CD8-positive, alpha-beta memory T cell (primary cell): Measurements from ENCODE around the gene SSNA1. TPM values are rescaled to one million over a fixed set of nuclear protein-coding genes. Genes with fewer than 3 reads are reported as not detected.

Source experiments
- CTCF ChIA-PET: fragments of 350-600 bp; sonication (Branson Sonifier 250); formaldehyde crosslinking; loops from one replicate; lab custom pipeline; 2021; ENCODE audit warnings: antibody characterized with exemption; lab: Charles Lee
- POLR2A ChIA-PET: fragments of 350-600 bp; sonication (Branson Sonifier 250); formaldehyde crosslinking; loops from one replicate; lab custom pipeline; 2021; ENCODE audit warnings: antibody characterized with exemption; lab: Charles Lee
- DNase-seq, 5 donors: peaks; one replicate each; pipeline versions ENCODE4 v3.0.0 to v3.0.0-alpha.2; 2020 to 2022; ENCODE audit warnings: mixed read lengths in 1 of 5
- H3K27ac ChIP-seq: one replicate; pipeline ENCODE4 v1.7.0; 2013; ENCODE audit warnings: low read depth, mild to moderate bottlenecking, low read length, moderate library complexity
- H3K27me3 ChIP-seq: 2 replicates; pipeline ENCODE4 v1.7.0; 2013; ENCODE audit warnings: low read length, mild to moderate bottlenecking; ENCODE audit not compliant: insufficient read depth, poor library complexity, severe bottlenecking
- H3K36me3 ChIP-seq: 2 replicates; pipeline ENCODE4 v1.7.0; 2013; ENCODE audit warnings: mild to moderate bottlenecking, low read length, moderate library complexity; ENCODE audit not compliant: insufficient read depth
- H3K4me1 ChIP-seq: 2 replicates; pipeline ENCODE4 v1.7.0; 2013; ENCODE audit warnings: mild to moderate bottlenecking, low read length, moderate library complexity; ENCODE audit not compliant: insufficient read depth
- H3K4me3 ChIP-seq: 2 replicates; pipeline ENCODE4 v1.7.0; 2013; ENCODE audit warnings: mild to moderate bottlenecking, low read length
- H3K9me3 ChIP-seq: 2 replicates; pipeline ENCODE4 v1.7.0; 2013; ENCODE audit warnings: mild to moderate bottlenecking, low read length
- H3K27ac Mint-ChIP-seq, 8 donors: one replicate each; pipeline ENCODE4 v1.8.0; 2020 to 2021; ENCODE audit warnings: mixed read lengths in 8 of 8, mild to moderate bottlenecking in 6 of 8, inconsistent platforms in 3 of 8, moderate library complexity in 3 of 8
- H3K27me3 Mint-ChIP-seq, 2 donors: one replicate each; pipeline ENCODE4 v1.8.0; 2020 to 2021; ENCODE audit warnings: mixed read lengths in 2 of 2, mild to moderate bottlenecking in 1 of 2, moderate library complexity in 1 of 2
- H3K36me3 Mint-ChIP-seq, 3 donors: one replicate each; pipeline ENCODE4 v1.8.0; 2020 to 2021; ENCODE audit warnings: mixed read lengths in 3 of 3, inconsistent platforms in 1 of 3, mild to moderate bottlenecking in 1 of 3
- H3K4me1 Mint-ChIP-seq, 3 donors: one replicate each; pipeline ENCODE4 v1.8.0; 2020 to 2021; ENCODE audit warnings: mixed read lengths in 3 of 3, inconsistent platforms in 1 of 3, mild to moderate bottlenecking in 1 of 3
- H3K4me3 Mint-ChIP-seq, 7 donors: one replicate each; pipeline ENCODE4 v1.8.0; 2020 to 2021; ENCODE audit warnings: mixed read lengths in 7 of 7, mild to moderate bottlenecking in 6 of 7, moderate library complexity in 4 of 7, inconsistent platforms in 2 of 7
- H3K9me3 Mint-ChIP-seq, 5 donors: one replicate each; pipeline ENCODE4 v1.8.0; 2020 to 2022; ENCODE audit warnings: mixed read lengths in 5 of 5, mild to moderate bottlenecking in 3 of 5, moderate library complexity in 2 of 5, inconsistent platforms in 1 of 5
- polyA plus RNA-seq: library from polyadenylated mRNA; unstranded; fragments of 300-500 nt; fragmentation: Illumina TruSeq; gene quantifications from one replicate; pipeline ENCODE4 v1.2.3, GENCODE V29; 2021
- total RNA-seq, 2 experiments: library from RNA; stranded (reverse); gene quantifications; one replicate each; pipeline ENCODE4 v1.2.3, GENCODE V29; 2021

Gene SSNA1
- total and polyA plus RNA-seq, 3 experiments from 2014 or later = 114 to 138 (median 118) TPM

- H3K9me3 Mint-ChIP-seq = no peaks in the 10 kb centered on the region
- ChIA-PET POLR2A (interaction anchor here (1.4 kb wide), 1 partner anchor 63 kb away, joined by 9 read pairs; no protein-coding TSS in a partner anchor), CTCF (interaction anchor here (1.0 to 2.0 kb wide), 3 partner anchors 27 to 360 kb away, joined by 3 to 5 read pairs (median 3); partner anchors contain the start of gene MRPL41)
- Histone ChIP-seq H3K27ac (no peak overlapping the region), H3K4me1 (peaks cover 17% of the 10 kb centered on the region), H3K36me3 (peaks cover 4% of the 10 kb centered on the region), H3K4me3 (no peak overlapping the region), H3K9me3 (no peaks in the 10 kb centered on the region), H3K27me3 (no peaks in the 10 kb centered on the region)
- H3K4me1 Mint-ChIP-seq = peaks cover 14 to 28% (median 14%) of the 10 kb centered on the region in 3 donors
- H3K36me3 Mint-ChIP-seq = peaks cover 0 to 26% (median 2%) of the 10 kb centered on the region in 3 donors
- no peak for DNase-seq
- no peaks in the 10 kb centered on the region for H3K27me3 Mint-ChIP-seq
- H3K27ac Mint-ChIP-seq = no peak overlapping the region
- H3K4me3 Mint-ChIP-seq = peak overlapping the region in 1 of 7 donors; percentile 24
Observed at GRCh38 chr9:137192448-137192780, 3.9 kb downstream of the SSNA1 start.

GRCh38 chr9:137192859-137193258 lies 4.4 kb downstream of the SSNA1 start:
- Histone ChIP-seq H3K9me3 (no peaks in the 10 kb centered on the region), H3K36me3 (peaks cover 4% of the 10 kb centered on the region), H3K4me3 (no peak overlapping the region), H3K27ac (no peak overlapping the region), H3K27me3 (no peaks in the 10 kb centered on the region), H3K4me1 (peaks cover 13% of the 10 kb centered on the region)
- Mint-ChIP-seq H3K4me1 (peaks cover 10 to 24% (median 10%) of the 10 kb centered on the region in 3 donors), H3K36me3 (peaks cover 0 to 22% (median 0%) of the 10 kb centered on the region in 3 donors), H3K9me3 (no peaks in the 10 kb centered on the region), H3K4me3 (peak overlapping the region in 1 of 7 donors; percentile 24), H3K27me3 (no peaks in the 10 kb centered on the region), H3K27ac (no peak overlapping the region)
- CTCF ChIA-PET = interaction anchor here (1.0 to 2.0 kb wide), 2 partner anchors 97 to 359 kb away, joined by 3 to 5 read pairs; partner anchors contain the start of gene MRPL41
- POLR2A ChIA-PET = interaction anchor here (1.4 kb wide), 1 partner anchor 63 kb away, joined by 9 read pairs; no protein-coding TSS in a partner anchor
- no peak for DNase-seq

DNA sequence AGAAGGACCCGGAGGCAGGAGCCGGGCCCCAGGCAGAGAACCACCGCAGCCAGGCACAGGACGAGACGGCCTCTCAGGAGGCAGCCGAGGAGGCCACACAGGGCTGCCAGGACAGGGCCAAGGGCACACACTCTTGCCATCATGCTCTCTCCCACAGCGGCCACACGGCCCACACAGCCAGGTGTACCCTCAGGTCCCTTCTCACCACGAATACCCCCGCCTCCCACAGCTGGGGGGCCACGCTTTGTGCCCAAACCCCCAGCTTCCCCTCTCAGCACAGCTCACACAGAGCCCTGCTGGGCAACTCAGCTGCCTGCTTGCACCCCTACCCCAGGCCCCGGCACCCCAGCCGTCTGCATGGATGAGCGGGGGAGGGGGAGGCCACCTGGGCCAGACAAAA lies 5.3 kb downstream of the SSNA1 start:
- ChIA-PET CTCF (interaction anchor here (1.5 kb wide), 1 partner anchor 43 kb away, joined by 4 read pairs; no protein-coding TSS in a partner anchor), POLR2A (no interaction called here)
- no peaks in the 10 kb centered on the region for H3K9me3 Mint-ChIP-seq

GRCh38 chr9:137194388-137194787 lies 5.9 kb downstream of the SSNA1 start:
- Mint-ChIP-seq H3K36me3 (peaks cover 0 to 11% (median 0%) of the 10 kb centered on the region in 3 donors), H3K4me1 (peaks cover 4 to 13% (median 4%) of the 10 kb centered on the region in 3 donors), H3K27me3 (no peaks in the 10 kb centered on the region), H3K4me3 (no peak overlapping the region), H3K9me3 (no peaks in the 10 kb centered on the region), H3K27ac (no peak overlapping the region)
- ChIA-PET CTCF (interaction anchor here (0.8 to 1.5 kb wide), 3 partner anchors 22 to 42 kb away, joined by 3 to 4 read pairs (median 3); no protein-coding TSS in a partner anchor), POLR2A (no interaction called here)
- no peaks in the 10 kb centered on the region for H3K9me3 ChIP-seq
- H3K4me3 ChIP-seq = no peak overlapping the region
- H3K27me3 ChIP-seq = no peaks in the 10 kb centered on the region
- peaks cover 4% of the 10 kb centered on the region for H3K36me3 ChIP-seq
- no peak for DNase-seq
- no peak overlapping the region for H3K27ac ChIP-seq
- peaks cover 8% of the 10 kb centered on the region for H3K4me1 ChIP-seq

More for the DNA sequence above, 5.3 kb downstream of the SSNA1 start:
- Histone ChIP-seq H3K36me3 (peaks cover 4% of the 10 kb centered on the region), H3K27ac (no peak overlapping the region), H3K4me1 (peaks cover 12% of the 10 kb centered on the region), H3K27me3 (no peaks in the 10 kb centered on the region), H3K4me3 (no peak overlapping the region), H3K9me3 (no peaks in the 10 kb centered on the region)
- Mint-ChIP-seq H3K36me3 (peaks cover 0 to 16% (median 0%) of the 10 kb centered on the region in 3 donors), H3K27me3 (no peaks in the 10 kb centered on the region), H3K27ac (no peak overlapping the region), H3K4me3 (peak overlapping the region in 1 of 7 donors; percentile 50), H3K4me1 (peaks cover 9 to 19% (median 10%) of the 10 kb centered on the region in 3 donors)
- no peak for DNase-seq

DNA sequence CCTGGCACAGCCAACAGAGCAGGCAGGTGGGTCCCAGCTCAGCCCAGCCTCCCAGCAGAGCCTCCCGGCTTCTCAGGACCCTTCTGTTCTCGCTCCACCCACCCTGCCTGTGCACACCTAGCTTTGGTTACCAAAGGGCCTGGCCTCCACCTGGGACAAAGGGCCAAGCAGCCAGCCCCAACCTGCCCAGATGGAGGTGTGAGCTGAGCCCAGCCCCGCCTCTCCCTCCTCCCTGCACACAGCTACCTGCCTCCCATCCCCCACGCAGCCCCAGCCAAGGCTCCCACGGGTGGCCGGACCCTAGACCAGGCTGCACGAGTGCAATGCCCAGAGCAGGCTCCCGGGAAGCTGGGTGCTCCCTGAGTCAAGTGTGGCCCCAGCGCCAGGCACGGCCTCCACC lies 6.4 kb downstream of the SSNA1 start:
- DNase-seq = no peak
- H3K36me3 Mint-ChIP-seq = peaks cover 0 to 8% (median 0%) of the 10 kb centered on the region in 3 donors
- Histone ChIP-seq H3K9me3 (no peaks in the 10 kb centered on the region), H3K4me3 (no peak overlapping the region), H3K36me3 (peaks cover 4% of the 10 kb centered on the region), H3K27ac (no peak overlapping the region), H3K27me3 (no peaks in the 10 kb centered on the region), H3K4me1 (peaks cover 7% of the 10 kb centered on the region)
- no peak overlapping the region for H3K4me3 Mint-ChIP-seq
- H3K9me3 Mint-ChIP-seq = no peaks in the 10 kb centered on the region
- ChIA-PET POLR2A (no interaction called here), CTCF (interaction anchor here (0.8 to 1.5 kb wide), 4 partner anchors 22 to 99 kb away, joined by 3 to 4 read pairs (median 3); no protein-coding TSS in a partner anchor)
- no peaks in the 10 kb centered on the region for H3K27me3 Mint-ChIP-seq
- peaks cover 0 to 12% (median 3%) of the 10 kb centered on the region in 3 donors for H3K4me1 Mint-ChIP-seq
- no peak overlapping the region for H3K27ac Mint-ChIP-seq

- Histone ChIP-seq H3K27me3 (no peaks in the 10 kb centered on the region), H3K27ac (no peak overlapping the region), H3K4me3 (no peak overlapping the region), H3K4me1 (peaks cover 5% of the 10 kb centered on the region), H3K9me3 (no peaks in the 10 kb centered on the region), H3K36me3 (peaks cover 2% of the 10 kb centered on the region)
- H3K4me1 Mint-ChIP-seq = peaks cover 0 to 9% (median 3%) of the 10 kb centered on the region in 3 donors
- no peaks in the 10 kb centered on the region for H3K9me3 Mint-ChIP-seq
- peaks cover 0 to 5% (median 0%) of the 10 kb centered on the region in 3 donors for H3K36me3 Mint-ChIP-seq
- POLR2A ChIA-PET = no interaction called here
- H3K27ac Mint-ChIP-seq = no peak overlapping the region
- H3K4me3 Mint-ChIP-seq = no peak overlapping the region
- CTCF ChIA-PET = interaction anchor here (0.7 to 1.4 kb wide), 2 partner anchors 41 to 100 kb away, joined by 3 read pairs; no protein-coding TSS in a partner anchor
- H3K27me3 Mint-ChIP-seq = no peaks in the 10 kb centered on the region
- DNase-seq = no peak
Observed at GRCh38 chr9:137195525-137196220, 7.2 kb downstream of the SSNA1 start.

GRCh38 chr9:137198051-137198901 lies 9.8 kb downstream of the SSNA1 start:
- peak overlapping the region; percentile 19 to 63 (median 38) for H3K4me3 Mint-ChIP-seq
- POLR2A ChIA-PET = interaction anchor here (1.2 kb wide), 1 partner anchor 9 kb away, joined by 4 read pairs; no protein-coding TSS in a partner anchor

More at GRCh38 chr9:137198051-137198901, 9.8 kb downstream of the SSNA1 start:
- Histone ChIP-seq H3K4me3 (no peak overlapping the region), H3K4me1 (peaks cover 17% of the 10 kb centered on the region), H3K36me3 (no peaks in the 10 kb centered on the region), H3K9me3 (no peaks in the 10 kb centered on the region), H3K27ac (no peak overlapping the region), H3K27me3 (no peaks in the 10 kb centered on the region)
- Mint-ChIP-seq H3K9me3 (no peaks in the 10 kb centered on the region), H3K36me3 (no peaks in the 10 kb centered on the region), H3K4me1 (peaks cover 11 to 17% (median 11%) of the 10 kb centered on the region in 3 donors), H3K27ac (no peak overlapping the region), H3K27me3 (no peaks in the 10 kb centered on the region)
- no peak for DNase-seq
- CTCF ChIA-PET = interaction anchor here (1.2 to 3.0 kb wide), 3 partner anchors 9 to 43 kb away, joined by 3 to 9 read pairs (median 4); partner anchors contain the start of genes SSNA1 and TUBB4B
